T-cell (primary cell): Measurements from ENCODE around the gene HIPK2. TPM values are rescaled to one million over a fixed set of nuclear protein-coding genes. Genes with fewer than 3 reads are reported as not detected.

Experiments
- ATAC-seq, 4 experiments: fragments of 200-7000 bp in 3 of 4; fragments of 150-1000 bp in 1 of 4; cut with Tn5 transposase; replicated peaks in 1 of 4; 1 replicate in 3 of 4; 2 replicates in 1 of 4; pipeline ENCODE4 v1.10.0; 2021; ENCODE audit warnings: moderate library complexity in 3 of 4, mild to moderate bottlenecking in 2 of 4, moderate number of reproducible peaks in 1 of 4
- CTCF ChIA-PET, 2 donors: fragments of 300-600 bp; sonication (Branson Sonifier 250); formaldehyde crosslinking; loops; one replicate each; lab custom pipeline; 2022; ENCODE audit warnings: antibody characterized with exemption in 2 of 2; lab: Charles Lee
- POLR2A ChIA-PET, 2 donors: fragments of 300-600 bp; sonication (Branson Sonifier 250); formaldehyde crosslinking; loops; one replicate each; lab custom pipeline; 2022; ENCODE audit warnings: antibody characterized with exemption in 2 of 2; lab: Charles Lee
- DNase-seq, 35 experiments: peaks; one replicate each; pipeline versions ENCODE4 v3.0.0 to v3.0.0-alpha.2; 2013 to 2023
- H3K27ac ChIP-seq: one replicate; pipeline ENCODE4 v1.5.1; 2013; ENCODE audit warnings: low read length
- H3K27me3 ChIP-seq, 2 experiments: replicated peaks in 1 of 2; 1 replicate in 1 of 2; 2 replicates in 1 of 2; pipeline versions ENCODE4 v1.6.1 to v1.7.0; 2013; ENCODE audit warnings: low read length in 1 of 2, mixed read lengths in 1 of 2; ENCODE audit not compliant: control insufficient read depth in 2 of 2, insufficient read depth in 2 of 2; ENCODE audit errors: extremely low read depth in 1 of 2
- H3K36me3 ChIP-seq, 2 donors: 1 replicate in 1 of 2; 2 replicates in 1 of 2; pipeline versions ENCODE4 v1.6.1 to v1.7.0; 2013; ENCODE audit warnings: low read length in 1 of 2; ENCODE audit not compliant: control insufficient read depth in 2 of 2, insufficient read depth in 1 of 2; ENCODE audit errors: extremely low read depth in 1 of 2
- H3K4me1 ChIP-seq, 2 experiments: 1 replicate in 1 of 2; 2 replicates in 1 of 2; pipeline versions ENCODE4 v1.6.1 to v1.7.0; 2013; ENCODE audit warnings: low read length in 2 of 2, mixed read lengths in 1 of 2; ENCODE audit not compliant: insufficient read depth in 2 of 2, control insufficient read depth in 1 of 2; ENCODE audit errors: extremely low read depth in 1 of 2
- H3K4me3 ChIP-seq, 2 donors: 1 replicate in 1 of 2; 2 replicates in 1 of 2; pipeline versions ENCODE4 v1.5.1 to v1.7.0; 2013; ENCODE audit warnings: mild to moderate bottlenecking in 2 of 2, low read length in 1 of 2, moderate library complexity in 1 of 2; ENCODE audit not compliant: control insufficient read depth in 1 of 2; ENCODE audit errors: extremely low read depth in 1 of 2
- H3K9me3 ChIP-seq: 2 replicates; pipeline ENCODE4 v1.7.0; 2013
- H3K27ac Mint-ChIP-seq, 2 donors: one replicate each; pipeline ENCODE4 v1.8.0; 2020 to 2021; ENCODE audit warnings: mild to moderate bottlenecking in 2 of 2, mixed read lengths in 2 of 2
- H3K27me3 Mint-ChIP-seq, 2 donors: one replicate each; pipeline ENCODE4 v1.8.0; 2021 to 2022; ENCODE audit warnings: mixed read lengths in 2 of 2
- H3K36me3 Mint-ChIP-seq: one replicate; pipeline ENCODE4 v1.8.0; 2021; ENCODE audit warnings: mixed read lengths
- H3K4me1 Mint-ChIP-seq, 3 donors: one replicate each; pipeline ENCODE4 v1.8.0; 2020 to 2022; ENCODE audit warnings: mixed read lengths in 3 of 3, mild to moderate bottlenecking in 1 of 3
- H3K4me3 Mint-ChIP-seq, 3 donors: one replicate each; pipeline ENCODE4 v1.8.0; 2020 to 2022; ENCODE audit warnings: mild to moderate bottlenecking in 3 of 3, mixed read lengths in 3 of 3, moderate library complexity in 3 of 3
- H3K9me3 Mint-ChIP-seq, 3 donors: one replicate each; pipeline ENCODE4 v1.8.0; 2020 to 2022; ENCODE audit warnings: mixed read lengths in 3 of 3
- WGBS: methylation state at CpG from one replicate; pipeline ENCODE4 v1.1.5; 2013; ENCODE audit warnings: missing lambda C conversion rate; ENCODE audit not compliant: insufficient coverage; 5-methylcytosine and 5-hydroxymethylcytosine counted together
- total RNA-seq, 35 experiments: library from RNA in 6 of 35; stranded (reverse) in 6 of 35; fragments of 120-200 nt in 1 of 35; gene quantifications; one replicate each; pipeline versions ENCODE4 v1.2.1 to v1.2.4 and lab custom pipeline; 2013 to 2026

HIPK2 gene
- total RNA-seq, 5 donors from 2014 or later (not counting 1 experiment from before 2014, with no cell fraction given): 32.7 to 34.5 (median 33.5) TPM

GRCh38 chr7:139777133-139777891 lies 486 bp downstream of the HIPK2 start:
- no peaks in the 10 kb centered on the region for H3K9me3 Mint-ChIP-seq
- Histone ChIP-seq H3K4me1 (peaks cover 12 to 33% of the 10 kb centered on the region in 2 experiments), H3K9me3 (no peaks in the 10 kb centered on the region), H3K27me3 (peaks cover 0 to 7% of the 10 kb centered on the region in 2 experiments), H3K27ac (peak overlapping the region; percentile 85), H3K36me3 (no peaks in the 10 kb centered on the region), H3K4me3 (peak overlapping the region; percentile 86 to 91)
- POLR2A ChIA-PET: interaction anchor here in 1 of 2 donors (0.6 kb wide), 5 partner anchors 8 to 1147 kb away, joined by 3 to 10 read pairs (median 3); partner anchors contain the start of gene BRAF
- ATAC-seq: peak; percentile 44 to 62 (median 52)
- H3K4me3 Mint-ChIP-seq: peak overlapping the region; percentile 90 to 100 (median 99)
- DNase-seq: peak in 32 of 35 experiments; percentile 9 to 70 (median 40)
- WGBS: under 1% methylated on average over 72 of the region's 102 CpGs
- peaks cover 5 to 10% of the 10 kb centered on the region in 2 donors for H3K27me3 Mint-ChIP-seq
- no peaks in the 10 kb centered on the region for H3K36me3 Mint-ChIP-seq
- CTCF ChIA-PET: interaction anchor here in 1 of 2 donors (0.6 kb wide), 2 partner anchors 29 to 158 kb away, joined by 3 to 4 read pairs; no protein-coding TSS in a partner anchor
- peaks cover 48 to 54% (median 52%) of the 10 kb centered on the region in 3 donors for H3K4me1 Mint-ChIP-seq
- peak overlapping the region; percentile 96 to 99 for H3K27ac Mint-ChIP-seq

DNA sequence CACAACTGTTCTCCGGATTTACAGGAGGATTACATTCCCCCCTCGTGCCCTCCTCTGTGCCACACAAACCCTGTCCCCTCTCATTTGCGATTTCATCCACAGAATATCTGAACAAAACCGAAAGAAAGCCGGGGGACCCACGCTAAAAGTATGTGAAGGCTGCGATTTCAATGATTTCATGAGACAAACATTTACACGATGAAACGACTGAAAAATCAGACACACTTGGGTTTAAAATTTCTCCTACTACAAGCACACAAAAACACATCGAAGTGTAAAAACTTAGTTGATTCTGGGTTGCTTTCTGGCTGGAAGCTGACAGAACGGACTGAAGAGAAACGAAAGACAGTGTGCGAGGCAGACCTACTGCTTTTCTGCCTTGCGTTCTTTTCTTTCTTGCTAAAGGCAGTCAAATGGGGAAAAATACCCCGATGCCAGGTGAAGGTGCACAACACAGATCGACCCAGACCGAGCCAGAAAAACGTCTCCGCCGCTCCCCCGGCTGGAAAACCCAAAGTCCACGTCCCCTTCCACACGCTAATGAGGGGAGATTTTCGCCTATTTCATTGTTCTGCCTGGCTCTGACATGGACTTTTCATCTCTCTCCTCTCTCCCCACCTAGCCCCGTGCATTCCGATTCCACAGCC lies 1.2 kb downstream of the HIPK2 start:
- Mint-ChIP-seq H3K36me3 (no peaks in the 10 kb centered on the region), H3K4me1 (peaks cover 54 to 61% (median 58%) of the 10 kb centered on the region in 3 donors), H3K4me3 (peak overlapping the region; percentile 90 to 100 (median 99)), H3K9me3 (no peaks in the 10 kb centered on the region), H3K27ac (peak overlapping the region; percentile 96 to 99), H3K27me3 (peaks cover 5 to 10% of the 10 kb centered on the region in 2 donors)
- peaks cover 15 to 38% of the 10 kb centered on the region in 2 experiments for H3K4me1 ChIP-seq
- ChIA-PET POLR2A (no interaction called here), CTCF (no interaction called here)
- H3K27ac ChIP-seq: peak overlapping the region; percentile 85
- WGBS: 0% methylated on average over 8 of the region's 26 CpGs
- H3K9me3 ChIP-seq: no peaks in the 10 kb centered on the region
- H3K27me3 ChIP-seq: peaks cover 0 to 7% of the 10 kb centered on the region in 2 experiments
- ATAC-seq: peak; percentile 2 to 32 (median 13)
- DNase-seq: peak in 12 of 35 experiments; percentile 9 to 61 (median 22)
- H3K36me3 ChIP-seq: no peaks in the 10 kb centered on the region
- H3K4me3 ChIP-seq: peak overlapping the region; percentile 86 to 91

GRCh38 chr7:139775829-139776266 lies 1.9 kb downstream of the HIPK2 start:
- Mint-ChIP-seq H3K27ac (peak overlapping the region; percentile 96 to 99), H3K4me1 (peaks cover 61 to 69% (median 65%) of the 10 kb centered on the region in 3 donors), H3K9me3 (no peaks in the 10 kb centered on the region), H3K36me3 (no peaks in the 10 kb centered on the region), H3K4me3 (peak overlapping the region; percentile 90 to 100 (median 99)), H3K27me3 (peaks cover 5% of the 10 kb centered on the region in 2 donors)
- Histone ChIP-seq H3K4me1 (peaks cover 21 to 38% of the 10 kb centered on the region in 2 experiments), H3K9me3 (no peaks in the 10 kb centered on the region), H3K27me3 (peaks cover 0 to 3% of the 10 kb centered on the region in 2 experiments), H3K4me3 (peak overlapping the region; percentile 86 to 91), H3K27ac (peak overlapping the region; percentile 85), H3K36me3 (no peaks in the 10 kb centered on the region)
- CTCF ChIA-PET: no interaction called here
- DNase-seq: peak in 33 of 35 experiments; percentile 22 to 75 (median 53)
- POLR2A ChIA-PET: no interaction called here
- no CpG with 5 or more reads among the region's 11 CpGs for WGBS
- peak in 1 of 4 experiments; percentile 43 for ATAC-seq

DNA sequence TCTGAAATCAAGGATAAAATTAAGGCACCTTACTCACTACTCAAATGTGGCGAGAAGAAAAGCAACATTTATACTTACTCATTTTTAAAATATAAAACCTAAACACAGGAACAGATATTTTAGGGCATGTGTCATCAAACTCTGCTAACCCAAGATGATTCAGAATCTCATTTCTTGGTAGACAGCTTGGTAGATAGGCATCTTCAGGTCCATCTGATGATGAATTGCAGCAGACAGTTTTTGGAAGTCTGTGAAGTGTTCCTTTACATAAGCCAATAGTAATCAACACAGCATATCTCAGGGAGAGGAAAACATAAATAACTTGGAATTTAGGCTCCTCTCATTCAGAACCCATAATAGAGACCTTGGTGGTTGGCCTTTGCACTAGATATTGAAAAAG lies 3.4 kb downstream of the HIPK2 start:
- peak overlapping the region in 2 of 3 donors; percentile 90 to 99 for H3K4me3 Mint-ChIP-seq
- ATAC-seq: no peak
- no peak overlapping the region for H3K27ac ChIP-seq
- CTCF ChIA-PET: no interaction called here
- H3K9me3 Mint-ChIP-seq: no peaks in the 10 kb centered on the region
- no peaks in the 10 kb centered on the region for H3K36me3 Mint-ChIP-seq
- peaks cover 72 to 73% (median 73%) of the 10 kb centered on the region in 3 donors for H3K4me1 Mint-ChIP-seq
- no CpG with 5 or more reads among the region's 1 CpG for WGBS
- no peak overlapping the region for H3K4me3 ChIP-seq
- no peaks in the 10 kb centered on the region for H3K36me3 ChIP-seq
- no peaks in the 10 kb centered on the region for H3K27me3 ChIP-seq
- no peaks in the 10 kb centered on the region for H3K27me3 Mint-ChIP-seq
- no peak for DNase-seq
- peak overlapping the region; percentile 96 to 99 for H3K27ac Mint-ChIP-seq
- H3K4me1 ChIP-seq: peaks cover 30 to 41% of the 10 kb centered on the region in 2 experiments
- no peaks in the 10 kb centered on the region for H3K9me3 ChIP-seq
- POLR2A ChIA-PET: no interaction called here

DNA sequence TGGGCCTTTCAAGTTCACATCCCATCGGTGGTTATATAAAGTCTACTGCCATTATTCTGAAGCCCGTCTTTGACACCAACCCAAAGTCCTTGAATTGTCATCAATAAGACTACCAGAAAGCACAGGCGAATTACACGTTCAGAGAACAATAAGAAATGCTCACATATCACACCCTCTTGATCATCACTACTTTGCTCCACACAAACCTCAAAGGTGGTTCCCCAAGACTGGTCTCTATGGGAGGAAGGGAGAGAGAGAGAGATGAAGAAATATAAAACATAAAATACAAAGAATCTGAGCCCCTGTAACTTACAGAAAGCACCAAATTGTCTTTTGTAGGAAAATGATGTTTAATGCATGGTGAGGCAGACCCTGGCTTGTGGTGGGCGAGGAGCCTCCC lies 4.4 kb downstream of the HIPK2 start:
- Mint-ChIP-seq H3K27me3 (no peaks in the 10 kb centered on the region), H3K4me1 (peaks cover 73 to 75% (median 75%) of the 10 kb centered on the region in 3 donors), H3K27ac (peak overlapping the region; percentile 78 to 96), H3K4me3 (peak overlapping the region in 1 of 3 donors; percentile 34), H3K36me3 (no peaks in the 10 kb centered on the region), H3K9me3 (no peaks in the 10 kb centered on the region)
- POLR2A ChIA-PET: no interaction called here
- CTCF ChIA-PET: interaction anchor here (0.5 to 0.7 kb wide), 2 partner anchors 18 to 60 kb away, joined by 3 to 6 read pairs; no protein-coding TSS in a partner anchor
- no peaks in the 10 kb centered on the region for H3K27me3 ChIP-seq
- 100% methylated on average over 3 of the region's 5 CpGs for WGBS
- no peak overlapping the region for H3K4me3 ChIP-seq
- ATAC-seq (peak in 1 of 4 experiments; percentile 24), DNase-seq (peak in 1 of 35 experiments; percentile 42)
- peaks cover 40 to 44% of the 10 kb centered on the region in 2 experiments for H3K4me1 ChIP-seq
- H3K27ac ChIP-seq: no peak overlapping the region
- H3K9me3 ChIP-seq: no peaks in the 10 kb centered on the region
- no peaks in the 10 kb centered on the region for H3K36me3 ChIP-seq

DNA sequence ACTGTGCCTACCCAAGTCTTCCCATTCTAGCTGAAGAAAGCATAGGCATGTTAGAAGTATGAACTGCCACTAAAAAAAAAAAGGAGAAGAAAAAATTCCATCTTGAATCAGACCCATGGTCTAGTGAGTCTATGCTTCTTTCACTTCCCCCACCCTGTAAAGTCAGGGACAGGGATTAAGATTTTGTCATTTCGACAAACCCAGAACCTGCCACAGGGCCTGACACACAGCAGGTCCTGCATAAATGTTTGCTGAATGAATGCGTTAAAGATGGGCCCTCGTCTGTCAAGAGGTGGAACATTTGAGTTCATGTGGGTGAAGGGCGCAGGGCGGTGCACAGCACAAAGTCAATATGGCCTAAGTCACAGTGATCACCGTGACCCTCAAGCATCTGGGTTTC lies 4.9 kb downstream of the HIPK2 start:
- no peak for DNase-seq
- H3K27ac ChIP-seq: no peak overlapping the region
- no CpG with 5 or more reads among the region's 6 CpGs for WGBS
- H3K36me3 ChIP-seq: no peaks in the 10 kb centered on the region
- POLR2A ChIA-PET: no interaction called here
- no peak for ATAC-seq
- no peak overlapping the region for H3K4me3 Mint-ChIP-seq
- H3K27ac Mint-ChIP-seq: peak overlapping the region; percentile 78 to 96
- no peaks in the 10 kb centered on the region for H3K27me3 Mint-ChIP-seq
- H3K9me3 ChIP-seq: no peaks in the 10 kb centered on the region
- H3K4me1 Mint-ChIP-seq: peaks cover 76 to 80% (median 80%) of the 10 kb centered on the region in 3 donors
- H3K4me1 ChIP-seq: peaks cover 45 to 47% of the 10 kb centered on the region in 2 experiments
- H3K9me3 Mint-ChIP-seq: no peaks in the 10 kb centered on the region
- H3K27me3 ChIP-seq: no peaks in the 10 kb centered on the region
- no peak overlapping the region for H3K4me3 ChIP-seq
- H3K36me3 Mint-ChIP-seq: no peaks in the 10 kb centered on the region
- CTCF ChIA-PET: interaction anchor here in 1 of 2 donors (0.7 kb wide), 1 partner anchor 18 kb away, joined by 3 read pairs; no protein-coding TSS in a partner anchor
